ENCODE data around the gene GRPEL1.

GRPEL1 gene

GRCh38 chr4:7027913-7028312, 40.0 kb downstream of the GRPEL1 start:
- ChIA-PET CTCF (no interaction called here), POLR2A (ENCODE audit: low non-redundant PET) (no interaction called here)
- TF ChIP-seq CTCF (conservative IDR thresholded peaks at IDR 0.05; ENCODE audit: low read depth), result no peak
- DNase-seq (ENCODE audit: low spot score), result no peak
- H3K27ac ChIP-seq, result no peak overlapping the region; the same call in 1 of the 2 replicates

- ChIA-PET CTCF (no interaction called here), POLR2A (ENCODE audit: low non-redundant PET) (no interaction called here)
- DNase-seq (ENCODE audit: low spot score), result no peak
- no peak for TF ChIP-seq CTCF (conservative IDR thresholded peaks at IDR 0.05; ENCODE audit: low read depth)
- H3K27ac ChIP-seq, result no peak overlapping the region
Measured at GRCh38 chr4:7027284-7027683, 40.6 kb downstream of the GRPEL1 start.

- no peak for TF ChIP-seq CTCF (conservative IDR thresholded peaks at IDR 0.05; ENCODE audit: low read depth)
- H3K27ac ChIP-seq, result no peak overlapping the region
- ChIA-PET POLR2A (ENCODE audit: low non-redundant PET) (no interaction called here), CTCF (interaction anchor here (0.5 kb wide), 1 partner anchor 81 kb away, joined by 7 read pairs; no protein-coding TSS in a partner anchor)
- no peak for DNase-seq (ENCODE audit: low spot score)
Measured at GRCh38 chr4:7026107-7026506, 41.8 kb downstream of the GRPEL1 start.

GRCh38 chr4:7025040-7025602, 42.7 kb downstream of the GRPEL1 start:
- POLR2A ChIA-PET (ENCODE audit: low non-redundant PET), result no interaction called here
- no peak for DNase-seq (ENCODE audit: low spot score)
- TF ChIP-seq CTCF (conservative IDR thresholded peaks at IDR 0.05; ENCODE audit: low read depth), result no peak
- peak overlapping the region; percentile 92 for H3K27ac ChIP-seq
- CTCF ChIA-PET, result no interaction called here

- DNase-seq (ENCODE audit: low spot score), result no peak
- TF ChIP-seq CTCF (conservative IDR thresholded peaks at IDR 0.05; ENCODE audit: low read depth), result no peak
- POLR2A ChIA-PET (ENCODE audit: low non-redundant PET), result no interaction called here
- peak overlapping the region; percentile 92 for H3K27ac ChIP-seq
- CTCF ChIA-PET, result interaction anchor here (0.8 kb wide), 1 partner anchor 142 kb away, joined by 3 read pairs; no protein-coding TSS in a partner anchor
Measured at GRCh38 chr4:7024336-7024890, 43.5 kb downstream of the GRPEL1 start.

- H3K27ac ChIP-seq, result peak overlapping the region; percentile 92
- ChIA-PET CTCF (interaction anchor here (0.8 kb wide), 1 partner anchor 141 kb away, joined by 3 read pairs; no protein-coding TSS in a partner anchor), POLR2A (ENCODE audit: low non-redundant PET) (no interaction called here)
- no peak for DNase-seq (ENCODE audit: low spot score)
- no peak for TF ChIP-seq CTCF (conservative IDR thresholded peaks at IDR 0.05; ENCODE audit: low read depth)
Measured at GRCh38 chr4:7023901-7024300, 44.0 kb downstream of the GRPEL1 start.

Data from RWPE1 (cell line).